ENCODE results near the gene SEC23A.

- TF ChIP-seq POLR2A (IDR thresholded peaks at IDR 0.05) (no peak), CTCF (IDR thresholded peaks at IDR 0.05) (no peak)
Observed at GRCh38 chr14:39069923-39070322, 33.1 kb downstream of the SEC23A start.
